Stomach smooth muscle (tissue), 2 donors: Measurements from ENCODE around the gene ZNF653.
A peak's percentile ranks its signal among the peaks of the same experiment; 100 is the strongest.

Experiments used
- H3K27ac ChIP-seq: one replicate; pipeline ENCODE4 v1.7.0; 2013; ENCODE audit warnings: mild to moderate bottlenecking, low read length, inconsistent platforms
- H3K27me3 ChIP-seq, 2 donors: one replicate each; pipeline ENCODE4 v1.7.0; 2013; ENCODE audit warnings: low read length in 2 of 2; ENCODE audit not compliant: insufficient read depth in 2 of 2, control insufficient read depth in 1 of 2
- H3K36me3 ChIP-seq, 2 donors: one replicate each; pipeline ENCODE4 v1.7.0; 2013; ENCODE audit warnings: low read length in 2 of 2; ENCODE audit not compliant: control insufficient read depth in 2 of 2, insufficient read depth in 2 of 2
- H3K4me1 ChIP-seq: one replicate; pipeline ENCODE4 v1.7.0; 2013; ENCODE audit warnings: low read length; ENCODE audit not compliant: control insufficient read depth, insufficient read depth
- H3K4me3 ChIP-seq, 2 donors: one replicate each; pipeline ENCODE4 v1.7.0; 2013; ENCODE audit warnings: low read length in 2 of 2
- H3K9ac ChIP-seq, 2 donors: one replicate each; pipeline ENCODE4 v1.7.0; 2013; ENCODE audit warnings: low read length in 2 of 2, mild to moderate bottlenecking in 1 of 2
- H3K9me3 ChIP-seq, 2 donors: one replicate each; pipeline ENCODE4 v1.7.0; 2013; ENCODE audit warnings: low read length in 2 of 2; ENCODE audit not compliant: control insufficient read depth in 2 of 2
- donor health status: healthy.
- donor health status: Pancreatic carcinoma.

Gene ZNF653, protein sequence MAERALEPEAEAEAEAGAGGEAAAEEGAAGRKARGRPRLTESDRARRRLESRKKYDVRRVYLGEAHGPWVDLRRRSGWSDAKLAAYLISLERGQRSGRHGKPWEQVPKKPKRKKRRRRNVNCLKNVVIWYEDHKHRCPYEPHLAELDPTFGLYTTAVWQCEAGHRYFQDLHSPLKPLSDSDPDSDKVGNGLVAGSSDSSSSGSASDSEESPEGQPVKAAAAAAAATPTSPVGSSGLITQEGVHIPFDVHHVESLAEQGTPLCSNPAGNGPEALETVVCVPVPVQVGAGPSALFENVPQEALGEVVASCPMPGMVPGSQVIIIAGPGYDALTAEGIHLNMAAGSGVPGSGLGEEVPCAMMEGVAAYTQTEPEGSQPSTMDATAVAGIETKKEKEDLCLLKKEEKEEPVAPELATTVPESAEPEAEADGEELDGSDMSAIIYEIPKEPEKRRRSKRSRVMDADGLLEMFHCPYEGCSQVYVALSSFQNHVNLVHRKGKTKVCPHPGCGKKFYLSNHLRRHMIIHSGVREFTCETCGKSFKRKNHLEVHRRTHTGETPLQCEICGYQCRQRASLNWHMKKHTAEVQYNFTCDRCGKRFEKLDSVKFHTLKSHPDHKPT

DNA sequence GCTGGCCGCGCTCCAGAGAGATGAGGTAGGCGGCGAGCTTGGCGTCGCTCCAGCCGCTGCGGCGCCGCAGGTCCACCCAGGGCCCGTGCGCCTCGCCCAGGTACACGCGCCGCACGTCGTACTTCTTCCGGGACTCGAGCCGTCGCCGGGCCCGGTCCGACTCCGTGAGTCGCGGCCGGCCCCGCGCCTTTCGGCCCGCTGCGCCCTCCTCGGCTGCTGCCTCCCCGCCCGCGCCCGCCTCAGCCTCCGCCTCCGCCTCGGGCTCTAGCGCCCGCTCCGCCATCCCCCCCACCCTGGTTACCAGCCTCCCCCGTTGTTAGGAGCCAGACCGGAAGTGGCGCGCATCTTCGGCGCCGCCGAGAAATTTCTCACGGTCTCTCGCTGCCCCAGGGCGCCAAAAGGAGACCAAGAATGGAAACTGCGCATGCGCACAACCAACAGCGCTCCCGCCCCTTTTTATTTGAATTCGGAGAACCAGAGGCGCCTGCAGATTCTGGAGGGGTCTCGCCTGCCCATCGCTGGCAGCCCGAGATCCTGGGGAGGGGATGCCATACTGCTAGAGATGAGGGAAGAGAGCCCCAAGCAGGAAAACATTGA lies at the start of gene ZNF653:
Gene ZNF653 (minus strand): TSS at position 336 of the 597 bp plus-strand sequence. CDS start 53 bp downstream, at position 283.
- peak within 1 kb of the TSS; percentile 90 for H3K27ac ChIP-seq
- peaks cover 9% of the 10 kb centered on the region for H3K4me1 ChIP-seq
- no peaks in the 10 kb centered on the region for H3K36me3 ChIP-seq
- no peaks in the 10 kb centered on the region for H3K27me3 ChIP-seq
- peak within 1 kb of the TSS; percentile 82 to 84 for H3K4me3 ChIP-seq
- peak within 1 kb of the TSS; percentile 78 to 87 for H3K9ac ChIP-seq
- H3K9me3 ChIP-seq: no peaks in the 10 kb centered on the region

DNA sequence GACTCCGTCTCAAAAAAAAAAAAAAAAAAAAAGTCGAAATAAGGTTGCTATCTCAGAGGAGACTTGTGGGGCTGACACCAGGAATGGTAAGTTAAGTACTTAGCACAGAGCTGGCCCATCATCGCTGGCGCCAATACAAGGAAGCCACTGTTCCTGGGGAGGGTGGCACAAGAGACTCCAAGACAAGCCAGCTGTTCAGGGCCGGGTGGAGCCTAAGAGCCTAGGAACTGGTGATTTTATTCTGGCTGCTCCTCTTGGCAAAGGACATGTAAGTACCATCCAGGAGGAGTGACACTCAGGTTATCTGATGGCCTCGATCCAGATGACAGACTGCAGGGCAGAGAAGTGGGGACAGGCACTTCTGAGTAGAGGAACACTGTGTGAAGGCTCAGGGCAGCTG lies 49.6 kb upstream of the ZNF653 start:
- no peak overlapping the region for H3K4me3 ChIP-seq
- H3K4me1 ChIP-seq: peaks cover 55% of the 10 kb centered on the region
- H3K9me3 ChIP-seq: no peaks in the 10 kb centered on the region
- no peaks in the 10 kb centered on the region for H3K27me3 ChIP-seq
- peaks cover 13 to 30% of the 10 kb centered on the region in 2 donors for H3K36me3 ChIP-seq
- H3K9ac ChIP-seq: no peak overlapping the region
- H3K27ac ChIP-seq: no peak overlapping the region

DNA sequence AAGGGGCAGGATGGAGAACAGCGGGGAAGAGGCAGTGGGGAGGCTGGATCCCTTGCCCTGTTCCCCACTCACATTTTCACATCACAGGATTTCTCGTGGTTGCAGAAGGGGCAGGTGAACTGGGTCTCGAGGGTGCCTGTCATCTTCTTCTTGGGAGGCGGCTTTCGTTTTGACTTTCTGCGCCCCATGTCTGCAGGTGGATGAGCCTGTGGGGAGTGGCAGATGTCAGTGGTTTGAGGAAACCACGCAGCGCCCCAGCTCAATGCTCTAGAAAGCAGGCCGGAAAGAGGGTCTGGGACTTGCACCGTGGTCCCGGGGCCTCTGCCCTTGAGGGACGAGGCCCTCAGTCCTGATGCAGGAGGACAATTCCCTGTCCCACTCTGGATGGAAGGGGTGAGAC lies 48.5 kb upstream of the ZNF653 start:
- no peaks in the 10 kb centered on the region for H3K9me3 ChIP-seq
- no peak overlapping the region for H3K9ac ChIP-seq
- no peak overlapping the region for H3K27ac ChIP-seq
- no peaks in the 10 kb centered on the region for H3K27me3 ChIP-seq
- no peak overlapping the region for H3K4me3 ChIP-seq
- H3K36me3 ChIP-seq: peaks cover 23 to 40% of the 10 kb centered on the region in 2 donors
- H3K4me1 ChIP-seq: peaks cover 49% of the 10 kb centered on the region

DNA sequence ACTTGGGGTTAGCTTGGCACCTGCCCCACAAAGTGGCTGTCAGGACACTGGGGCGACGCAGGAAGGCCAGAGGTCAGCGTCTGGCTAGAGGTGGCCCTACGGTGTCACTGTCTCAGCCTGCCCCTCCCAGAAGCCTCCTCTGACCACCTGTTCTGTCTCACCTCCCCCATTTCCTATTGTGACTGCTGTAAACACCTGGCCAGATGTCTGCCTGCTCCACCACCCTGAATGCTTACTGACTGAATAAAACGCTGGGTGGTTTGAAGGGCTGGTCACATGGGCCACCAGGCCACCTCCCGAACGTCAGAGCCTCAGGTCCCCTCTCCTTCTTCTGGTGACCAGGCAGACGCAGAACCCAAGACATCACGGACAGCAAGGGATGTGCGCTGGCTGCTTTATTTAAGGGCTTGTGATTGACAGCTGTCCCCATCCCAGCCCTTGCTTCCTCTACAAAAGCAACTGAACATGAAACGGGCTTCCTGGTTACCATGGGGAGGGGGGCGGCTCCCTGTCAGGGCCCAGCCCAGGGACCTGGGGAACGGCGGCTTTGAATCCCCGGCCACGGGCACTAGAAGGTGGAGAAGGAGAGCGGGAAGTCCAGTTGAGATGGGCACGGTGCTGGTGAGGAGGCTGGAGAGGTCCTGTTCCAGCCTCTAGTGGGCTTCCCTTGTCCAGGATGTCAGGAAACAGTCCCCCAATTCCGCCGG lies 47.2 kb upstream of the ZNF653 start:
- Histone ChIP-seq H3K4me1 (peaks cover 38% of the 10 kb centered on the region), H3K27ac (peak overlapping the region; percentile 95), H3K4me3 (no peak overlapping the region), H3K36me3 (peaks cover 31 to 49% of the 10 kb centered on the region in 2 donors), H3K9ac (peak overlapping the region in 1 of 2 donors; percentile 65), H3K9me3 (no peaks in the 10 kb centered on the region), H3K27me3 (no peaks in the 10 kb centered on the region)

DNA sequence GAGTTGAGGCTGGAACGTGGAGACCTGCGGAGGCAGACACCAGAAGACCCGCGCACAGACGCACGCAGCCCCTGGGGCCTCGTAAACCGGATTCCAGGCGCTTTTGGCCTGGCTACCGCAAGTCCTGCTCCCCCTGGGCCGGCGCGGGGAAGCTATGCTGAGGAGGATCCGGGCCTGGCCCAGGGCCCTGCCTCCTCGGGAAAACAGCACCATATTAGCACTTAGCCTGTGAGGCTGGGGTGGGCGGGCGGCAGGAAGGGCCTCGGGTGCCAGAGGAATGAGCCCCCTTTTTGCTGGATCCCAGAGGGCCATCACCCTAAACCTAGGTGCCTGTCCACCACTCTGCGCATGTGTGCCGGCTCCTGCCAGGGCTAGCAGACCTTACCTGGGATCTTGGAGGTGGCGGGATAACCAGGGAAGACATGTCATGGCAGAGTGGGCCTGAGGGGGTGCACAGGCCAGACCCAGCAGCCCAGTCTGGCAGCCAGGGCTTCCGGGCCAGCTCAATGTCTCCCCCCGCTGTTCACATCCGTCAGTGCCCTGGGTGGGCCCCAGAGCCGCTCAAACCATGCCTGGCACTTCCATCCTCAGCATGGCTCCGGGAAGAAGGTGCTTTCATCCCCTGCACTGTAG lies 46.1 kb upstream of the ZNF653 start:
- H3K9ac ChIP-seq: peak overlapping the region; percentile 65 to 79
- peaks cover 38 to 54% of the 10 kb centered on the region in 2 donors for H3K36me3 ChIP-seq
- H3K9me3 ChIP-seq: no peaks in the 10 kb centered on the region
- H3K27me3 ChIP-seq: no peaks in the 10 kb centered on the region
- H3K4me1 ChIP-seq: peaks cover 33% of the 10 kb centered on the region
- peak overlapping the region; percentile 95 for H3K27ac ChIP-seq
- peak overlapping the region in 1 of 2 donors; percentile 44 for H3K4me3 ChIP-seq

DNA sequence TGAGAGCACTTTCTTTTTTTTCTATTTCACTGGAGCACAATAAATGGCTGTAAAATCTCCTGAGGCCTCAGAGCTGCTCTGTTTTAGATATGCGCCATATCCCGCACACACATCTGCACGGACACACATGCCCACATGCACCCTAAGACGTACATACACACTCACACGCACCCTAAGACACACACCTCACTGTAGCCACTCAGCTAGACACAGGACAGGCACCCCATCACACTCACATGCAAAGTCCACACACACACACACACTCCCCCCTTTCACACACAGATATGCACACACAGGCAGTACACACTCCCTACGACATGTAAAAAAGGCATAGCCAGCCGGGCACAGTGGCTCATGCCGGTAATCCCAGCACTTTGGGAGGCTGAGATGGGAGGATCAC lies 44.6 kb upstream of the ZNF653 start:
- Histone ChIP-seq H3K27ac (peak overlapping the region; percentile 58), H3K4me3 (no peak overlapping the region), H3K36me3 (peaks cover 46 to 51% of the 10 kb centered on the region in 2 donors), H3K9me3 (no peaks in the 10 kb centered on the region), H3K9ac (no peak overlapping the region), H3K4me1 (peaks cover 38% of the 10 kb centered on the region), H3K27me3 (no peaks in the 10 kb centered on the region)

DNA sequence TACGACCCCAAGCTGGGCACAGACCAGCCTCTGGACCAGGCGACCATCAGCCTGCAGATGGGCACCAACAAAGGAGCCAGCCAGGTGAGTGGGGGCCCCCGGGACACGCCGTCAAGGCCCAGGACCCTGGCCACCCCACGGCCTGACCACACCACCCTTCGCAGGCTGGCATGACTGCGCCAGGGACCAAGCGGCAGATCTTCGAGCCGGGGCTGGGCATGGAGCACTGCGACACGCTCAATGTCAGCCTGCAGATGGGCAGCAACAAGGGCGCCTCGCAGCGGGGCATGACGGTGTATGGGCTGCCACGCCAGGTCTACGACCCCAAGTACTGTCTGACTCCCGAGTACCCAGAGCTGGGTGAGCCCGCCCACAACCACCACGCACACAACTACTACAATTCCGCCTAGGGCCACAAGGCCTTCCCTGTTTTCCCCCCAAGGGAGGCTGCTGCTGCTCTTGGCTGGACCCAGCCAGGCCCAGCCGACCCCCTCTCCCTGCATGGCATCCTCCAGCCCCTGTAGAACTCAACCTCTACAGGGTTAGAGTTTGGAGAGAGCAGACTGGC lies 43.8 kb upstream of the ZNF653 start:
- Histone ChIP-seq H3K27ac (peak overlapping the region; percentile 55), H3K4me1 (peaks cover 41% of the 10 kb centered on the region), H3K9me3 (no peaks in the 10 kb centered on the region), H3K36me3 (peaks cover 48 to 51% of the 10 kb centered on the region in 2 donors), H3K9ac (no peak overlapping the region), H3K27me3 (no peaks in the 10 kb centered on the region), H3K4me3 (no peak overlapping the region)

DNA sequence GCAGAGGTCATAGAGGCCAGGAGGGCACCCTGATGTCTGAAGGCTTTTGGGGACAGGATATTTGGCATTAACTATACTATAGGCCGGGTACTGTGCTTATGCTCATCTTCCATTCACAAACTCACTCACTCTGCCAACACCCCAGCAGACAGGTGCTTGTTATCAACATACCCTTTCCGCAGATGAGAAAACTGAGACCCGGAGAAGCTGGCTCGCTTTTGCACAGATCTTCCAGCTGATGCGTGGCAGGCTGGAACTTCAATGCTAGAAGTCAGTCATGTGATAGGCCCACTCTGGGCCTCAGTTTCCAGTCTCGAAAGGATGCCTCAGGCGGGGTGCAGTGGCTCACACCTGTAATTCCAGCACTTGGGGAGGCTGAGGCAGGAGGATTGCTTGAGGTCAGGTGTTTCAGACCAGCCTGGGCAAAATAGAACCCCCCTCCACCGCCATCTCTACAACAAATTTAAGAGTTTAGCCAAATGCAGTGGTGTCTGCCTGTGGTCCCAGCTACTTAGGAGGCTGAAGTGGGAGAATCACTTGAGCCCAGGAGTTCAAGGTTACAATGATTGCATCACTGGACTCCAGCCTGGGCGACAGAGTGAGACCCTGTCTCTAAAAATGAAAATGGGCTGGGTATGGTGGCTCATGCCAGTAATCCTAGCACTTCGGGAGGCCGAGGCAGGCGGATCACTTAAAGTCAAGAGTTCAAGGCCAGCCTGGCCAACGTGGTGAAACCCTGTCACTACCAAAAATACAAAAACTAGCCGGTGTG lies 42.5 kb upstream of the ZNF653 start:
- peak overlapping the region; percentile 24 for H3K27ac ChIP-seq
- H3K36me3 ChIP-seq: peaks cover 41 to 46% of the 10 kb centered on the region in 2 donors
- peaks cover 47% of the 10 kb centered on the region for H3K4me1 ChIP-seq
- no peaks in the 10 kb centered on the region for H3K9me3 ChIP-seq
- no peak overlapping the region for H3K4me3 ChIP-seq
- H3K9ac ChIP-seq: no peak overlapping the region
- no peaks in the 10 kb centered on the region for H3K27me3 ChIP-seq

DNA sequence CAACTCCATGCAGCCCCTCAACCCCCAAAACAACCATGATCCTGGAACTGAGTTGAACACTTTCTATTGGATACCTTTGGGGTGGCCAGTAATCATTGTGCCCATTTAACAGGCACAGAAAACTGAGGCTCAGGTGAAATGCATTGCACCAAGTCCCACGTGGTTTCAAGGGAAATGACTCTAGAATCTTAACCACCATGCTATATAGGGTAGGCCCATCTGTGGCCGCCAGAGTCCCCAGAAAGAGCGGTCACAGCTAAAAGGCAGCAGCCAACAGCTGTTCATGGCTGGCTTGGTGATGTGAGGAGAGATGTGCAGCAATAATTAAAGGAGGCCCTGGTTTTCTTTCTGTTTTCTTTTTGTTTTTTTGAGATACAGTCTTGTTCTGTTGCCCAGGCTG lies 35.6 kb upstream of the ZNF653 start:
- H3K4me1 ChIP-seq: peaks cover 55% of the 10 kb centered on the region
- H3K4me3 ChIP-seq: peak overlapping the region; percentile 95 to 96
- H3K36me3 ChIP-seq: peaks cover 15 to 29% of the 10 kb centered on the region in 2 donors
- H3K27ac ChIP-seq: peak overlapping the region; percentile 100
- H3K9me3 ChIP-seq: no peaks in the 10 kb centered on the region
- peak overlapping the region; percentile 98 to 100 for H3K9ac ChIP-seq
- H3K27me3 ChIP-seq: no peaks in the 10 kb centered on the region
